GM19035 (cell line): ENCODE data around the gene TNIK.
"Not testable (repeated sequence)": the region's sequence is repeated elsewhere in the genome, so short reads cannot be mapped to it uniquely, and the experiment has no call there.

Experiments
- ATAC-seq: cut with Tn5 transposase; IDR thresholded peaks from one replicate; pipeline ENCODE4 v1.9.1; 2021; ENCODE audit not compliant: unreplicated experiment

The TNIK gene

GRCh38 chr3:171149526-171150116 lies 310.6 kb downstream of the TNIK start:
- no peak for ATAC-seq

GRCh38 chr3:171145798-171146197 lies 314.4 kb downstream of the TNIK start:
- no peak for ATAC-seq

GRCh38 chr3:171142985-171143384 lies 317.2 kb downstream of the TNIK start:
- no peak for ATAC-seq

GRCh38 chr3:171140246-171140645 lies 320.0 kb downstream of the TNIK start:
- no peak for ATAC-seq

GRCh38 chr3:171138027-171138426 lies 322.2 kb downstream of the TNIK start:
- ATAC-seq = no peak

- ATAC-seq = no peak
These were observed 324.7 kb downstream of the TNIK start for GRCh38 chr3:171135549-171135948.

GRCh38 chr3:171133796-171134569 lies 326.2 kb downstream of the TNIK start:
- no peak for ATAC-seq

- no peak for ATAC-seq
These were observed 326.9 kb downstream of the TNIK start for GRCh38 chr3:171133337-171133736.

GRCh38 chr3:171132873-171133272 lies 327.3 kb downstream of the TNIK start:
- ATAC-seq = no peak

GRCh38 chr3:171129827-171130226 lies 330.4 kb downstream of the TNIK start:
- ATAC-seq = no peak

GRCh38 chr3:171127611-171128010 lies 332.6 kb downstream of the TNIK start:
- ATAC-seq = no peak

- ATAC-seq = no peak
These were observed 333.6 kb downstream of the TNIK start for GRCh38 chr3:171126478-171127209.

- ATAC-seq = no peak
These were observed 335.2 kb downstream of the TNIK start for GRCh38 chr3:171125010-171125409.

- no peak for ATAC-seq
These were observed 336.3 kb downstream of the TNIK start for GRCh38 chr3:171123915-171124314.

GRCh38 chr3:171122861-171123260 lies 337.3 kb downstream of the TNIK start:
- ATAC-seq = no peak

- ATAC-seq = no peak
These were observed 338.0 kb downstream of the TNIK start for GRCh38 chr3:171122240-171122639.

- ATAC-seq = no peak
These were observed 338.4 kb downstream of the TNIK start for GRCh38 chr3:171121801-171122200.

GRCh38 chr3:171119402-171119801 lies 340.8 kb downstream of the TNIK start:
- not testable (repeated sequence) for ATAC-seq

GRCh38 chr3:171118993-171119392 lies 341.2 kb downstream of the TNIK start:
- ATAC-seq = not testable (repeated sequence)

GRCh38 chr3:171116824-171117395 lies 343.3 kb downstream of the TNIK start:
- ATAC-seq = no peak

- no peak for ATAC-seq
These were observed 343.8 kb downstream of the TNIK start for GRCh38 chr3:171116365-171116764.

GRCh38 chr3:171115667-171116066 lies 344.5 kb downstream of the TNIK start:
- ATAC-seq = no peak
